Measurements from ENCODE around the gene LGSN.
"Not testable (repeated sequence)": the region's sequence is repeated elsewhere in the genome, so short reads cannot be mapped to it uniquely, and the experiment has no call there.

LGSN gene

DNA sequence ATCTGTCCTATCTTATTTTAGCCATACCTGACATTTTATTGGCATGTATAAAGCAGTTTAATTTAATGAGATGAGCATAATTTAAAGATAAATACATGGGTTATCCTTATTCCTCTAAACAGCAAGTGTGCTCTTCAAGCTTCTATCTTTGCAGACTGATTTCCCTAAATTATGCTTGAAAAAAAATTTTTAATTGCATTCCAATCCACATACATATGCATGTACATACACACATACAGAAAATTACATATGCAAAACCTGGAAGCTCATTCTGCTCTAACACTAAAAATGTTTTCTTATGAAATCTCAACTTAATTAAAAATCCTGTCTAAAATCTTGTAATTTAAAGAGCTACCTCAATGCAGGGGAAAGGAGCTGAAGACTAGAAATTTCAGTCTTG is 73.2 kb downstream of the LGSN start:
- in situ Hi-C loops (cut with HindIII; ENCODE audit: low sequenced_read_pairs) = no loop called here

DNA sequence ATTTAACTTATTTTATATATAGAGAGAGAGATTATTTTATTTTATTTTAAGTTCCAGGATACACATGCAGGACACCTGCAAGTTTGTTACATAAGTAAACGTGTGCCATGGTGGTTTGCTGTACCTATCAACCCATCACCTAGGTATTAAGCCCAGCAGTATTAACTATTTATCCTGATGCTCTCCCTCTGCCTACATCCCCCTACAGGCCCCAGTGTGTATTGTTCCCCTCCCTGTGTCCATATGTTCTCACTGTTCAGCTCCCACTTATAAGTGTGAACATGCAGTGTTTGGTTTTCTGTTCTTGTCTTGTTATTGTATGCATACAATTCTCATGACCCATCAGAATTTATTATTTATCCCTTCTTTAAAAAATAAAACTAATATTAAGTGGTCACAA is 73.9 kb downstream of the LGSN start:
- in situ Hi-C loops (cut with HindIII; ENCODE audit: low sequenced_read_pairs) = no loop called here

DNA sequence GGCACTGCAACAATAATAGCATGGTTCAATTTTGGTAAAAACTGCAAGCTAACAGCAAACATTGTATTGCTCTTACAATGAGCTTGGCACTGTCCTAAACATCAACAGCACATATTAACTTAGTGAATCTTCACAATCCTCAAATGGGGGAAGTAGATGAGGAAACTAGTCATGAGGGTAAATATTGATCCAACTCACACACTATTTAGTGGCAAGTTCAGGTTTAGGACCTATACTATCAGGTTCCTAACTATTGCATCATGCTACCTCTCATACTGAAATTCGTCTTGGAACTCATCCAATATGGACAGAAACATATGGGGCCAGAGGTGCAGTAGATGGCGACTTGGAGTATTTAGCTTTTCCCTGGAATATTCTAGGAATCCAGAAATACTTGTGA is 74.4 kb downstream of the LGSN start:
- in situ Hi-C loops (cut with HindIII; ENCODE audit: low sequenced_read_pairs) = no loop called here

DNA sequence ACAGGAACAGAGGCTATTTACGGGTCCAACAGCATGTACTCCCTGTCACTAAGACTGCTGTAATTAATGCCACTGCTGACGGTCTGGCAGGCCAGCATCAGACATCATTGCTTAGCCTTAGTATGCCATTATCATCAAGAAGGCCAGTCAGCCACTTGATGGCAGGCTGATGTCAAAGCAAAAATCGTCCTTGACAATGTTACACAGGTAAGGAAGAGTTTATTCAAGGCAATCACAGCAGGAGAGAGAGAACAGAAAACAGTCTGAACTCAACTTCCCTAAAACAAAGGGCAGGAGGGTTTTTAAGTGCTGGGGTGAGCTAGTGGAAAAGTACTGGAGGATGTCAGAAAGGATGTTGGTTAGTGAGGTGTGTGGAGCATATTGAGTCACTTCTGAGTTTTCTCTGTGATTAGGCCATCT is 83.4 kb downstream of the LGSN start:
- in situ Hi-C loops (cut with HindIII; ENCODE audit: low sequenced_read_pairs) = no loop called here

DNA sequence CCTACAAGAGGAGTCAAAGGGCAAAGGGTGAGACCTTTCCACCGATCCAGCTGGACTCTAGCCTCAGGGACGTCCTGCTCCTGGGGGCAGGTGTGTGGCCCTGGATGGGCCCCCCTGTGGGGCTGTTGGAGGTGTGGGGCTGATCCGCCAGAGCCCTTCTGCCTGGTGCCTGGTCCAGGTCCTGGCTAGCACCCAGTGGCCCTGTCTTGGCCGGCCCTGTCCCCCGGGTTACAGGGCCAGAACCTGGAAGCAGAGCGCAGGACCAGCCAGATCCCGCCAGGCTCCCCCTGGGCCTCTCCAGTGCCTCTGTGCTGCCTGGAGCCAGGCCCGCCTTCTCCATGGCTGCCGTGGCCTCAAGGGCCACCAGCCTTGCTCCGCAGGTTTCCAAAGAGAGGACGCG is 89.3 kb downstream of the LGSN start:
- in situ Hi-C loops (cut with HindIII; ENCODE audit: low sequenced_read_pairs) = not testable (repeated sequence)

DNA sequence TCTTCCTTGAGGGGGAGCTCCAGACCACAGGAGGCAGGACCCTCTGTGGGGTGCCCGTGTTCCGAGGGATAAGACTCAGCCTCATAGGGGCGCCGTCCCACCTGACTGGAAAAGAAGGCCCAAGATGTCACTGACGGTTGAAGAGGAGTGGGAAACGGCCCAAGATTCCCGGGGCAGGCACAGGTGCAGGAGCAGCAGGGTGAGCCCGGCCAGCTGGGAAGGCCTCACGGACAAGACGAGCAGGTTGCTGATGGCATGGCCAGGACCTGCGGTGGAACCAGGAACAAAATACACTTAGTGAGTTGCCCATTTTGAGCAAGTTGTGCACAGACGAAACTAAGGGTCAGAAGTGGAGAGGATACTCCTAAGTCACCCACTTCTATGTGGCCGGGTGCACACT is 89.8 kb downstream of the LGSN start:
- in situ Hi-C loops (cut with HindIII; ENCODE audit: low sequenced_read_pairs) = not testable (repeated sequence)

DNA sequence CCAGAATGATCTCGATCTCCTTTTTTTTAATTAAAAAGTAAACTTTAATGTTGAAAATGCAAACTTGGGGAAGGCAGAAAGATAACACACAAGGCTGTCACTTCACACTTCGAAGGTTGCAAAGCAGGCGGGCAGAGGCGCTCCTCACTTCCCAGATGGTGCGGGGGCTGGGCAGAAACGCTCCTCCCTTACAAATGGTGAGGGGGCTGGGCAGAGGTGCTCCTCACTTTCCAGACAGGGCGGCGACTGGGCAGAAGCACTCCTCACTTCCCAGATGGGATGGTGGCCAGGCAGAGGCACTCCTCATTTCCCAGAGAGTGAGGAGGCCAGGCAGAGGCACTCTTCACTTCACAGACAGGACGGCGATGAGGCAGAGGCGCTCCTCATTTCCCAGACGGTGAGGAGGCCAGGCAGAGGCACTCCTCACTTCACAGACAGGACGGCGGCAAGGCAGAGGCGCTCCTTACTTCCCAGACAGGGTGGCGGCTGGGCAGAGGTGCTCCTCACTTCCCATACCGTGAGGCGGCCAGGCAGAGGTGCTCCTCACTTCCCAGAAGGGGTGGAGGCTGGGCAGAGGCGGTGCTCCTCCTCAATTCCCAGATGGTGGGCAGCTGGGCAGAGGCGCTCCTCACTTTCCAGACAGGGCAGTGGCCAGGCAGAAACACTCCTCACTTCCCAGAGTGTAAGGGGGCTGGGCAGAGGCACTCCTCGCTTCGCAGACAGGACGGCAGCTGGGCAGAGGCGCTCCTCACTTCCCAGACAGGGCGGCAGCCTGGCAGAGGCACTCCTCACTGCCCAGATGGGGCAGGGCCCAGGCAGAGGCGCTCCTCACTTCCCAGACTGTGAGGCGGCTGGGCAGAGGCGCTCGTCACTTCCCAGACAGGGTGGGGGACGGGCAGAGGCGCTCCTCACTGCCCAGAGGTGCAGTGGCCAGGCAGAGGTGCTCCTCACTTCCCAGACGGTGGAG is 91.6 kb downstream of the LGSN start:
- in situ Hi-C loops (cut with HindIII; ENCODE audit: low sequenced_read_pairs) = not testable (repeated sequence)

DNA sequence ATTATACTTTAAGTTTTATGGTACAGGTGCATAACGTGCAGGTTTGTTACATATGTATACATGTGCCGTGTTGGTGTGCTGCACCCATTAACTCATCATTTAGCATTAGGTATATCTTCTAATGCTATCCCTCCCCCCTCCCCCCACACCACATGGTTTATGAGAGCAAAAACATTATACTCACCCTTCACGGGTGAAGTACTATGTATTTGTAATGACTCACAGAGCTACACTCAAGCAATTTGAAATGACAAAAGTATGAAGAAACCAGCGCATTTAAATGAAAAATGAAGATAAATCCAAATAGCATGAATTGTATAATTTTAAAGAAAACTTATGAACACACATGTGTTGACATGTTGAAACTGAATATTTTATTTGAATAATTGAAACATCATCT is 93.8 kb downstream of the LGSN start:
- in situ Hi-C loops (cut with HindIII; ENCODE audit: low sequenced_read_pairs) = not testable (repeated sequence)

Measured in DLD1 (cell line).